ENCODE measurements around the gene ULK2. TPM values are rescaled to one million over a fixed set of nuclear protein-coding genes. Genes with fewer than 3 reads are reported as not detected.

Gene ULK2
- total RNA-seq (2016; rRNA removed; fragmentation: Illumina TruSeq; extraction: Trizol) (not detected in 2 replicates), polyA plus RNA-seq (2011; rRNA removed) (0.01 TPM in 1 of 2 replicates, not detected in the other), polyA minus RNA-seq (2011; rRNA and poly(A)+ RNA removed; ENCODE audit: low replicate concordance) (0.23 TPM in 1 of 2 replicates, not detected in the other), Bru-seq, nascent RNA (percentile 5 among the genes with signal in this experiment), BruChase-seq, experiment 1, labeled RNA remaining after a 6-hour chase (percentile 11 among the genes with signal in this experiment), BruChase-seq, experiment 2, labeled RNA remaining after a 2-hour chase (percentile 10 among the genes with signal in this experiment)
- not detected in 2 replicates for total RNA-seq (2016; cell fraction: cytosol; rRNA removed; fragmentation: Illumina TruSeq; extraction: Trizol; ENCODE audit: low read depth)
- not detected in 2 replicates for total RNA-seq (2016; cell fraction: insoluble cytoplasmic fraction; rRNA removed; fragmentation: Illumina TruSeq; extraction: Trizol)
- total RNA-seq (2016; cell fraction: membrane; rRNA removed; fragmentation: Illumina TruSeq; extraction: Trizol), result not detected in 2 replicates
- not detected in 2 replicates for total RNA-seq (2016; cell fraction: nucleus; rRNA removed; fragmentation: Illumina TruSeq; extraction: Trizol)
- polyA plus RNA-seq (2011; cell fraction: cytosol; rRNA removed), result 0.01 TPM in 1 of 2 replicates, not detected in the other
- polyA plus RNA-seq (2011; cell fraction: nucleus; rRNA removed), result 0.23 TPM in 1 of 2 replicates, not detected in the other
- not detected in 2 replicates for polyA plus RNA-seq (2012)
- not detected in 2 replicates for polyA plus RNA-seq (2016; cell fraction: cytosol; fragmentation: Illumina TruSeq; extraction: Trizol; ENCODE audit: low read depth)
- not detected in 2 replicates for polyA plus RNA-seq (2016; cell fraction: insoluble cytoplasmic fraction; fragmentation: Illumina TruSeq; extraction: Trizol; ENCODE audit: low read depth)
- not detected in 2 replicates for polyA plus RNA-seq (2016; cell fraction: membrane; fragmentation: Illumina TruSeq; extraction: Trizol; ENCODE audit: low read depth)
- not detected in 2 replicates for polyA plus RNA-seq (2016; cell fraction: nucleus; fragmentation: Illumina TruSeq; extraction: Trizol; ENCODE audit: insufficient read depth, low read depth)
- polyA minus RNA-seq (2011; cell fraction: cytosol; rRNA and poly(A)+ RNA removed), result not detected in 2 replicates
- polyA minus RNA-seq (2011; cell fraction: nucleus; rRNA and poly(A)+ RNA removed), result not detected in 2 replicates
- long read RNA-seq, experiment 1, result 0 reads
- long read RNA-seq, experiment 2, result 0 reads

GRCh38 chr17:19867329-19868078 is at the start of gene ULK2:
ULK2 (minus strand) TSS chr17:19867936; CDS start chr17:19867417, 519 bp downstream.
- Histone ChIP-seq H3K4me3 (replicated peaks in 1 of 3; ENCODE audit: insufficient read depth in 1 of 3, low read depth in 2 of 3, low read length in 3 of 3) (peak within 1 kb of the TSS; percentile 50 to 75 (median 57)), H4K20me1 (ENCODE audit: insufficient read depth, low read length) (no peaks in the 10 kb centered on the region), H3K4me2 (ENCODE audit: low read depth, low read length) (peak within 1 kb of the TSS; percentile 88), H3K27ac (ENCODE audit: extremely low read length, insufficient read depth, low read length) (no peak within 1 kb of the TSS), H3K36me3 (replicated peaks in 1 of 2; ENCODE audit: control insufficient read depth in 1 of 2, insufficient read depth in 2 of 2, low read length in 2 of 2) (no peaks in the 10 kb centered on the region), H3K27me3 (ENCODE audit: control insufficient read depth in 1 of 2, insufficient read depth in 2 of 2, low read length in 2 of 2) (peaks cover 0 to 4% of the 10 kb centered on the region in 2 experiments; a peak in 1 of 5 replicates), H3K79me2 (ENCODE audit: insufficient read depth, low read length) (no peaks in the 10 kb centered on the region), H3K9ac (ENCODE audit: insufficient read depth, low read depth, low read length) (peak within 1 kb of the TSS; percentile 54; the same call in 1 of the 2 replicates), H3K9me3 (ENCODE audit: low read length) (no peaks in the 10 kb centered on the region), H3K4me1 (ENCODE audit: insufficient read depth, low read length) (peaks cover 8% of the 10 kb centered on the region), H2AFZ (ENCODE audit: low read length) (no peak within 1 kb of the TSS)
- CTCF ChIA-PET (ENCODE audit: low intra/inter-chr PET ratio, low total read pairs), result no interaction called here
- intact Hi-C loops (cut with micrococcal nuclease; ENCODE audit: unreplicated experiment) (no loop called here), in situ Hi-C loops (cut with HindIII; ENCODE audit: extremely low pct_ligation_motif_present, low pct_unique_long_range_greater_than_20kb) (no loop called here)
- FAIRE-seq, result no peak
- 95% methylated on average over 45 of the region's 111 CpGs for WGBS (ENCODE audit: low lambda C conversion rate)
- no peak for DNase-seq (ENCODE audit: low spot score)
- POLR2A ChIA-PET, result no interaction called here
- peak; percentile 85 for ATAC-seq
- BruUV-seq (replicated peaks), result no TSS peak
- TF ChIP-seq MAX (IDR thresholded peaks at IDR 0.05) (peak; percentile 47), HMG20B (CRISPR knock-in tag; conservative IDR thresholded peaks at IDR 0.05) (no peak), WIZ (CRISPR knock-in tag; IDR thresholded peaks at IDR 0.05) (no peak), HOXA3 (CRISPR knock-in tag; IDR thresholded peaks at IDR 0.05) (peak; percentile 5; the same call in 1 of the 2 replicates), CHD2 (IDR thresholded peaks at IDR 0.05; ENCODE audit: low read depth, low read length) (no peak), NFKB2 (CRISPR knock-in tag; IDR thresholded peaks at IDR 0.05; ENCODE audit: borderline replicate concordance) (peak; percentile 76; the same call in 1 of the 2 replicates), PCBP2 (optimal IDR thresholded peaks at IDR 0.05; ENCODE audit: low read depth, low read length, poor library complexity, severe bottlenecking) (no peak), DDIT3 (CRISPR knock-in tag; IDR thresholded peaks at IDR 0.05) (no peak), ZFAT (CRISPR knock-in tag; conservative IDR thresholded peaks at IDR 0.05) (no peak)
- TF ChIP-seq, protein P1, sequence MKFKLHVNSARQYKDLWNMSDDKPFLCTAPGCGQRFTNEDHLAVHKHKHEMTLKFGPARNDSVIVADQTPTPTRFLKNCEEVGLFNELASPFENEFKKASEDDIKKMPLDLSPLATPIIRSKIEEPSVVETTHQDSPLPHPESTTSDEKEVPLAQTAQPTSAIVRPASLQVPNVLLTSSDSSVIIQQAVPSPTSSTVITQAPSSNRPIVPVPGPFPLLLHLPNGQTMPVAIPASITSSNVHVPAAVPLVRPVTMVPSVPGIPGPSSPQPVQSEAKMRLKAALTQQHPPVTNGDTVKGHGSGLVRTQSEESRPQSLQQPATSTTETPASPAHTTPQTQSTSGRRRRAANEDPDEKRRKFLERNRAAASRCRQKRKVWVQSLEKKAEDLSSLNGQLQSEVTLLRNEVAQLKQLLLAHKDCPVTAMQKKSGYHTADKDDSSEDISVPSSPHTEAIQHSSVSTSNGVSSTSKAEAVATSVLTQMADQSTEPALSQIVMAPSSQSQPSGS (CRISPR knock-in tag; IDR thresholded peaks at IDR 0.05), result no peak
- TF ChIP-seq, protein P2, sequence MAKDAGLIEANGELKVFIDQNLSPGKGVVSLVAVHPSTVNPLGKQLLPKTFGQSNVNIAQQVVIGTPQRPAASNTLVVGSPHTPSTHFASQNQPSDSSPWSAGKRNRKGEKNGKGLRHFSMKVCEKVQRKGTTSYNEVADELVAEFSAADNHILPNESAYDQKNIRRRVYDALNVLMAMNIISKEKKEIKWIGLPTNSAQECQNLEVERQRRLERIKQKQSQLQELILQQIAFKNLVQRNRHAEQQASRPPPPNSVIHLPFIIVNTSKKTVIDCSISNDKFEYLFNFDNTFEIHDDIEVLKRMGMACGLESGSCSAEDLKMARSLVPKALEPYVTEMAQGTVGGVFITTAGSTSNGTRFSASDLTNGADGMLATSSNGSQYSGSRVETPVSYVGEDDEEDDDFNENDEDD (CRISPR knock-in tag; IDR thresholded peaks at IDR 0.05; ENCODE audit: borderline replicate concordance), result peak; percentile 52; the same call in 1 of the 2 replicates
- TF ChIP-seq, protein P3, sequence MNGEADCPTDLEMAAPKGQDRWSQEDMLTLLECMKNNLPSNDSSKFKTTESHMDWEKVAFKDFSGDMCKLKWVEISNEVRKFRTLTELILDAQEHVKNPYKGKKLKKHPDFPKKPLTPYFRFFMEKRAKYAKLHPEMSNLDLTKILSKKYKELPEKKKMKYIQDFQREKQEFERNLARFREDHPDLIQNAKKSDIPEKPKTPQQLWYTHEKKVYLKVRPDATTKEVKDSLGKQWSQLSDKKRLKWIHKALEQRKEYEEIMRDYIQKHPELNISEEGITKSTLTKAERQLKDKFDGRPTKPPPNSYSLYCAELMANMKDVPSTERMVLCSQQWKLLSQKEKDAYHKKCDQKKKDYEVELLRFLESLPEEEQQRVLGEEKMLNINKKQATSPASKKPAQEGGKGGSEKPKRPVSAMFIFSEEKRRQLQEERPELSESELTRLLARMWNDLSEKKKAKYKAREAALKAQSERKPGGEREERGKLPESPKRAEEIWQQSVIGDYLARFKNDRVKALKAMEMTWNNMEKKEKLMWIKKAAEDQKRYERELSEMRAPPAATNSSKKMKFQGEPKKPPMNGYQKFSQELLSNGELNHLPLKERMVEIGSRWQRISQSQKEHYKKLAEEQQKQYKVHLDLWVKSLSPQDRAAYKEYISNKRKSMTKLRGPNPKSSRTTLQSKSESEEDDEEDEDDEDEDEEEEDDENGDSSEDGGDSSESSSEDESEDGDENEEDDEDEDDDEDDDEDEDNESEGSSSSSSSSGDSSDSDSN (CRISPR knock-in tag; IDR thresholded peaks at IDR 0.05), result 0 out of 2 replicates have a peak, but pooled peaks have one; percentile 23

Measured in HepG2 (cell line).